GM18951 (cell line): ENCODE data around the gene SOBP.

Experiments used
- POLR2A ChIP-seq: IDR thresholded peaks from 4 replicates; pipeline ENCODE4 v1.6.1; 2011; ENCODE audit warnings: mild to moderate bottlenecking; ENCODE audit not compliant: insufficient read length, insufficient read depth; ENCODE audit errors: extremely low read depth
- in situ Hi-C: fragments of 300-500 bp; cut with MboI; formaldehyde crosslinking; loops from one replicate; pipeline ENCODE4 v1.12.0; 2022; ENCODE audit warnings: low sequenced_read_pairs, mixed read lengths, inconsistent platforms; ENCODE audit not compliant: unreplicated experiment

The SOBP gene

GRCh38 chr6:107523794-107524193 lies 33.9 kb downstream of the SOBP start:
- in situ Hi-C loops, result no loop called here
- no peak for TF ChIP-seq POLR2A

GRCh38 chr6:107524626-107525025 lies 34.7 kb downstream of the SOBP start:
- in situ Hi-C loops, result no loop called here
- no peak for TF ChIP-seq POLR2A

GRCh38 chr6:107531868-107532267 lies 42.0 kb downstream of the SOBP start:
- in situ Hi-C loops, result no loop called here
- no peak for TF ChIP-seq POLR2A

- in situ Hi-C loops, result no loop called here
These were observed 42.8 kb downstream of the SOBP start for GRCh38 chr6:107532706-107533105.

GRCh38 chr6:107533415-107534059 lies 43.6 kb downstream of the SOBP start:
- TF ChIP-seq POLR2A, result no peak
- in situ Hi-C loops, result no loop called here

More at GRCh38 chr6:107532706-107533105, 42.8 kb downstream of the SOBP start:
- TF ChIP-seq POLR2A, result no peak

GRCh38 chr6:107534571-107535141 lies 44.7 kb downstream of the SOBP start:
- TF ChIP-seq POLR2A, result no peak
- in situ Hi-C loops, result no loop called here

- TF ChIP-seq POLR2A, result no peak
- in situ Hi-C loops, result no loop called here
These were observed 45.7 kb downstream of the SOBP start for GRCh38 chr6:107535626-107536025.

- TF ChIP-seq POLR2A, result no peak
- in situ Hi-C loops, result no loop called here
These were observed 46.5 kb downstream of the SOBP start for GRCh38 chr6:107536180-107536961.

GRCh38 chr6:107537559-107537958 lies 47.6 kb downstream of the SOBP start:
- in situ Hi-C loops, result no loop called here

GRCh38 chr6:107538856-107539387 lies 49.0 kb downstream of the SOBP start:
- in situ Hi-C loops, result no loop called here
- no peak for TF ChIP-seq POLR2A

More at GRCh38 chr6:107537559-107537958, 47.6 kb downstream of the SOBP start:
- TF ChIP-seq POLR2A, result no peak

- in situ Hi-C loops, result no loop called here
- no peak for TF ChIP-seq POLR2A
These were observed 49.5 kb downstream of the SOBP start for GRCh38 chr6:107539409-107539808.

- no peak for TF ChIP-seq POLR2A
These were observed 50.0 kb downstream of the SOBP start for GRCh38 chr6:107539849-107540464.

GRCh38 chr6:107540465-107540857 lies 50.5 kb downstream of the SOBP start:
- in situ Hi-C loops, result no loop called here

More at GRCh38 chr6:107539849-107540464, 50.0 kb downstream of the SOBP start:
- in situ Hi-C loops, result no loop called here

More at GRCh38 chr6:107540465-107540857, 50.5 kb downstream of the SOBP start:
- no peak for TF ChIP-seq POLR2A
